GM12878 (cell line): ENCODE results near the gene ANXA9. TPM values are rescaled to one million over a fixed set of nuclear protein-coding genes. Genes with fewer than 3 reads are reported as not detected.

Source experiments
- E2F4 ChIP-seq: IDR thresholded peaks from 2 replicates; pipeline ENCODE4 v1.6.1; 2012; ENCODE audit warnings: low read depth, low read length, improper control_type of control experiment
- FOXM1 ChIP-seq: IDR thresholded peaks from 2 replicates; pipeline ENCODE4 v1.6.1; 2012; ENCODE audit warnings: low read depth, mild to moderate bottlenecking, inconsistent platforms, low read length, moderate library complexity
- HDAC2 ChIP-seq: fragments of 200-600 bp; sonication (generic); IDR thresholded peaks from 2 replicates; pipeline ENCODE4 v1.6.1; 2017
- ZBTB4 ChIP-seq: fragments of 450-650 bp; formaldehyde crosslinking; IDR thresholded peaks from 2 replicates; pipeline ENCODE4 v1.4.0; 2022; ENCODE audit warnings: mild to moderate bottlenecking, moderate library complexity
- ZNF384 ChIP-seq: IDR thresholded peaks from 2 replicates; pipeline ENCODE4 v1.6.1; 2012; ENCODE audit warnings: low read depth, mild to moderate bottlenecking, low read length, improper control_type of control experiment, borderline replicate concordance
- polyA plus RNA-seq, 11 experiments: library from polyadenylated mRNA; depleted of rRNA in 4 of 11; unstranded in 6 of 11; stranded (reverse) in 5 of 11; fragments of >200 nt; fragmentation: Nextera tagmentation in 4 of 11; fragmentation: Illumina TruSeq in 1 of 11; extraction: Ambion mirVana in 4 of 11; extraction: Trizol in 1 of 11; gene quantifications; 1 replicate in 1 of 11; 2 replicates in 10 of 11; pipeline versions ENCODE4 v1.2.1 to v1.2.3, GENCODE V29; 2011 to 2016; ENCODE audit warnings: inconsistent platforms in 2 of 11, missing spikeins in 2 of 11, low read depth in 1 of 11
- total RNA-seq, 4 experiments: library from RNA; depleted of rRNA in 3 of 4; stranded (reverse); fragments of >200 nt in 3 of 4; fragmentation: Illumina TruSeq in 1 of 4; extraction: Trizol in 1 of 4; gene quantifications; 2 replicates each; pipeline versions ENCODE4 v1.2.1 to v1.2.3, GENCODE V29; 2013 to 2021

The ANXA9 gene
- total and polyA plus RNA-seq, 10 of the 15 experiments (the other 5 are each of a cell fraction or from before 2014, with no cell fraction given): 0.04 to 0.43 (median 0.18) TPM; not detected in 4

GRCh38 chr1:150979092-150980056 is 2.7 kb upstream of the ANXA9 start (continued):
- no peak for TF ChIP-seq ZBTB4 (CRISPR knock-in tag)
- TF ChIP-seq FOXM1: peak; percentile 64; the same call in 1 of the 2 replicates
- no peak for TF ChIP-seq HDAC2
- no peak for TF ChIP-seq ZNF384
- TF ChIP-seq E2F4: no peak
